ENCODE measurements around the gene TRMT44. TPM values are rescaled to one million over a fixed set of nuclear protein-coding genes. Genes with fewer than 3 reads are reported as not detected.

Gene TRMT44
- total RNA-seq, 3 donors from 2014 or later: 14.0 to 21.7 (median 17.1) TPM

DNA sequence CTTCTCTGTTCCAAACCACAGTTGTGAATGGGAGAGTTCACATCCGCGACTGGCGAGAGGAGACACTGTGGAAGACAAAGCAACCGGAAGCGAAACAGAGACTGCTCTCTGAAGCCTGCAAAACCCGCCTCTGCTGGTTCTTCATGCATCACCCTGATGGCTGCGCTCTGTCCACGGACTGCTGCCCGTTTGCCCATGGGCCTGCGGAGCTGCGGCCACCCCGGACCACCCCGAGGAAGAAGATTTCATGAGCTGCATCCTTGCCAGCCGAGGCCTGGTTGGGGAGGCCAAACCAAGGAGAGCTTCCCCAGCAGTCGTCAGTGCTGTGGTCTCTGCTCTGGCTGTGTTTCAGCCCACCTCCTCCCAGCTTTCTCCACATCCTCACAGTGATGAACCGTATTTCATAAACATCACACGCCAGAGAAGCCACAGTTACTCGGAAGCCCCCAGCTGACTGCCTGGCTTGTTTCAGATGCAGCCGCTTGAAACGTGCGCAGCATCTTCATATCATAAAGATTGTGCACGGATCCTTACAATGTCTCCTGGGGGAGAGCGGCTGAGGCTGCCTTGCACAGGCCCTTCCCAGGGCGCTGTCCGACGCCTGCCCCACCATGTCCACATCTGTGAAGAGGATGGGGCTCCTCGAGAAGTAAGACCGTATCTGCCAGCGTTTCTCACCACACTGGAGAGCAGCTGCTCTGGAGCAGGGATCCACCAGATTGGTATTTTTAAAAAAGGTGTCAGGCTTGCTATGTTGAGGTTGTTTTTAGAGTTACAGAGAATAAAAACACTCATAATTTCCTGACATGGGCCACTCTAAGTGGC lies 35.4 kb downstream of the TRMT44 start:
- no peak overlapping the region for H3K4me3 ChIP-seq
- TF ChIP-seq, protein P1, sequence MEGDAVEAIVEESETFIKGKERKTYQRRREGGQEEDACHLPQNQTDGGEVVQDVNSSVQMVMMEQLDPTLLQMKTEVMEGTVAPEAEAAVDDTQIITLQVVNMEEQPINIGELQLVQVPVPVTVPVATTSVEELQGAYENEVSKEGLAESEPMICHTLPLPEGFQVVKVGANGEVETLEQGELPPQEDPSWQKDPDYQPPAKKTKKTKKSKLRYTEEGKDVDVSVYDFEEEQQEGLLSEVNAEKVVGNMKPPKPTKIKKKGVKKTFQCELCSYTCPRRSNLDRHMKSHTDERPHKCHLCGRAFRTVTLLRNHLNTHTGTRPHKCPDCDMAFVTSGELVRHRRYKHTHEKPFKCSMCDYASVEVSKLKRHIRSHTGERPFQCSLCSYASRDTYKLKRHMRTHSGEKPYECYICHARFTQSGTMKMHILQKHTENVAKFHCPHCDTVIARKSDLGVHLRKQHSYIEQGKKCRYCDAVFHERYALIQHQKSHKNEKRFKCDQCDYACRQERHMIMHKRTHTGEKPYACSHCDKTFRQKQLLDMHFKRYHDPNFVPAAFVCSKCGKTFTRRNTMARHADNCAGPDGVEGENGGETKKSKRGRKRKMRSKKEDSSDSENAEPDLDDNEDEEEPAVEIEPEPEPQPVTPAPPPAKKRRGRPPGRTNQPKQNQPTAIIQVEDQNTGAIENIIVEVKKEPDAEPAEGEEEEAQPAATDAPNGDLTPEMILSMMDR (IDR thresholded peaks at IDR 0.05): no peak
- no peak for ATAC-seq
- intact Hi-C loops (cut with DNase I, micrococcal nuclease): no loop called here
- no peaks in the 10 kb centered on the region for H3K36me3 ChIP-seq (ENCODE audit: low read depth)
- no peak for DNase-seq
- peaks cover 5% of the 10 kb centered on the region for H3K4me1 ChIP-seq (ENCODE audit: low read depth)
- H3K9me3 ChIP-seq: no peaks in the 10 kb centered on the region

DNA sequence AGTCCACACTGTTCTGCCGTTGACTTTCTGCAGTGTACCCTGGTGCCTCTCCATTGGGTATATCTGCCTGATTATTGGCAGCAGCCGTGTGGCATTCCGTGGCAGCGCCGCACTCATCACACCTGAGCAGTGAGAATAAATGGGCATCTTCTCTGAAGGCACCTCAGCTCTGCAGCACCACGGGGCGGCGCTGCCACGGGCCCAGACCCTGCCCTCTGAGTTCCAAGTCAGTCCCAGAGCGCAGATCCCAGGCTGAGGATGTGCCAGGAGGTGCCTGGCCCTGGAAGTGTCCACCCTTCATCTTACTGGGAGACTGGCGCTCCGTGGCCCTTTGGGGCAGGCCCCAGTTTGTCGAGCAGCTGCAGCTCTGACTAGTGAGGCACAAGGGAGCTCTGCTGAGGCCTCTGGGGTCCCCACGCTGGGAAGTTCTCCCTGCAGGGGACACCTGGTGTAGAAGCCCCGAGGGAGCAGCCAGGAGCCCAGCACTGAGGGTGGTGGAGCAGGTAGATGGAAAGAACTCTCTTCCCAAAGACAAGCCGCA lies 36.6 kb downstream of the TRMT44 start:
- DNase-seq (no peak), ATAC-seq (no peak)
- intact Hi-C loops (cut with DNase I, micrococcal nuclease): no loop called here
- TF ChIP-seq, protein P1 (IDR thresholded peaks at IDR 0.05): no peak
- Histone ChIP-seq H3K4me3 (no peak overlapping the region), H3K4me1 (ENCODE audit: low read depth) (peaks cover 5% of the 10 kb centered on the region), H3K9me3 (no peaks in the 10 kb centered on the region), H3K36me3 (ENCODE audit: low read depth) (no peaks in the 10 kb centered on the region)

DNA sequence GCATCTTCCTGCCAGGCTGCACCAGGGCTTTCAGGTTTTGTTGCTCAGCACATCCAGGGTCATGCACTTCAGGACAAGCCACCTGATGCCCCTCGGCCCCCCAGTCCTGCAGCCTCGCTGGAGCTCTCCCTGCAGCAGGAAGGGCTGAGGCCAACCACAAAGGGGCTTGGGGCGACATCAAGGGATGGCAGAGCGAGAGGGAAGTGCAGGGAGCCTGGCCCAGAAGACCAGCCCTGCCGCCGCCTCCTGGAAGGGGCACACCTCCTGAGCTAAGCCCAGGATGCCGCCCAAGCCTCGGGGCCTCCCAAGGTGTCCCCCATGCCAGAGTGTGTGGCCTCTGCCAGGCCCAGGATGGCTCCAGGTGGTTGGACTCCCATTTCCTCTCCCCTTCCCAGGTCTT lies 37.1 kb downstream of the TRMT44 start:
- TF ChIP-seq, protein P1 (IDR thresholded peaks at IDR 0.05): no peak
- H3K4me3 ChIP-seq: no peak overlapping the region
- H3K36me3 ChIP-seq (ENCODE audit: low read depth): no peaks in the 10 kb centered on the region
- H3K4me1 ChIP-seq (ENCODE audit: low read depth): no peaks in the 10 kb centered on the region
- no peaks in the 10 kb centered on the region for H3K9me3 ChIP-seq
- ATAC-seq (no peak), DNase-seq (no peak)
- intact Hi-C loops (cut with DNase I, micrococcal nuclease): no loop called here

DNA sequence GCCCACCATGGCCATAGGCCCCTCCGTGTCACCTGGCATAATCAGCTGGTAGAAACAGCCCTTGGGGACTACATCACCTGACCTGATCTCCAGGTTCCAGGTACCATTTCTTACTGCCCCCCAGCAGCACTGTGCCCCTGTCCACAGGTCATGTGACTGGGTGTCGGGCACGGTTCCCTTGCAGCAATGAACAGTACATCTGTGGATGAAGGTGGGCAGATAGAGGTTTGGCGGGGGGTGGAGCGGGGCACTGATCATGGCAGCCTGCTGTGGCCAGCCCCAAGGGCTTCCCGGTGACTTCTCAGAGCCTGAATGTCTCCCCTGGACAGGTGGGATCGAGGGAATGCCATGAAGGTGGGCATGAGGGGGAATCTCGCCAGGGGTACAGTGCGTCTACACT lies 37.8 kb downstream of the TRMT44 start:
- intact Hi-C loops (cut with DNase I, micrococcal nuclease): no loop called here
- DNase-seq (no peak), ATAC-seq (no peak)
- H3K4me3 ChIP-seq: no peak overlapping the region
- H3K4me1 ChIP-seq (ENCODE audit: low read depth): no peaks in the 10 kb centered on the region
- no peaks in the 10 kb centered on the region for H3K36me3 ChIP-seq (ENCODE audit: low read depth)
- H3K9me3 ChIP-seq: no peaks in the 10 kb centered on the region
- TF ChIP-seq, protein P1 (IDR thresholded peaks at IDR 0.05): no peak

DNA sequence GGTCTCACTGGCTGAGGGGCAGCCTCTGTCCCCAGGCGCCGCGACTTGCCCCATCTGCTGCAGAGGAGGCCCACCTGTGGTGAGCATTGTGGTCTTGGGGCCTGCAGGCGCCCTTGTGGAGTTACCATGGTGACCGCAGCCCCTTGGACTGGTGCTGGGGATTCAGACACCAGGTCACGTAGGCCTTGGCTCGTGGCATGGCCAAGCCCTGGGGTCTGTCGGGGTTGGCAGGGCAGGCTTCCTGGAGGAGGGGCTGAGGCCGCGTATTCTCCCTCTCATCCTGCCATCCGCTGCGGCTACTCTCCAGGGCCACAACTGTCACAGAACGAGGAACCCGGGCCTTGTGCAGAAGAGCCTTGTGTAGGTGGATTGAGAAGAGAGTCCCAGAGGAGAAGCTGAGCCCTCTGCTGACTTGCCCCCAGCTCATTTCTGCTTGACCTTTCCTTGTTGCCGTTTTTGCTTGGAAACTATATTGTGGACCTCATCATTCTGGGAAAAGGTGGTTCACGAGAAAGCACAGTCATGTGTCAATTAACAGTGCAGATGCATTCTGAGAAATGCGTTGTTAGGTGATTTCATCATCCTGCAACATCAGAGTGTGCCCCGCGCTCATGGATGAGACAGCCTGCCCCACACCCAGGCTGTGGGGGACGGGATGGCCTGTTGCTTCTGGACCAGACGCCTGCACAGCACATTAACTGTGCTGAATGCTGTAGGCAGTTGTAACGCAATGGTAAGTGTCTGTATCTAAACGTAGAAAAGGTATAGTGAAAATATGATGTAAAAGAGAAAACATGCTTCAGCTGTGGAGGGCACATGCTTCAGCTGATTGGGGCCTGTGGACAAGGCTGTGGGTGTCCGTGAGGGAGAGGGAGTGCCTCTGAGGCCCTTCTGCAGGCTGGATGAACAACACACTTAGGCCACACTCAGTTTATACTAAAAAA lies 38.5 kb downstream of the TRMT44 start:
- intact Hi-C loops (cut with DNase I, micrococcal nuclease): no loop called here
- Histone ChIP-seq H3K36me3 (ENCODE audit: low read depth) (no peaks in the 10 kb centered on the region), H3K4me3 (no peak overlapping the region), H3K9me3 (no peaks in the 10 kb centered on the region), H3K4me1 (ENCODE audit: low read depth) (no peaks in the 10 kb centered on the region)
- no peak for DNase-seq
- TF ChIP-seq, protein P1 (IDR thresholded peaks at IDR 0.05): no peak
- no peak for ATAC-seq

All from mucosa of descending colon (tissue), 3 donors.